22Rv1 (cell line): ENCODE results near the gene SH3RF1.

Source experiments
- H3K27ac ChIP-seq: fragments of 450-650 bp; 2 replicates; pipeline ENCODE4 v1.5.1; 2017
- ZFX ChIP-seq: fragments of 450-650 bp; IDR thresholded peaks from 2 replicates; pipeline ENCODE4 v1.6.1; 2017; ENCODE audit warnings: antibody characterized with exemption, borderline replicate concordance
- TF ChIP-seq, protein P1 (sequence below): fragments of 450-650 bp; IDR thresholded peaks from 2 replicates; pipeline ENCODE4 v1.5.1; 2017; ENCODE audit warnings: mild to moderate bottlenecking

Gene SH3RF1

DNA sequence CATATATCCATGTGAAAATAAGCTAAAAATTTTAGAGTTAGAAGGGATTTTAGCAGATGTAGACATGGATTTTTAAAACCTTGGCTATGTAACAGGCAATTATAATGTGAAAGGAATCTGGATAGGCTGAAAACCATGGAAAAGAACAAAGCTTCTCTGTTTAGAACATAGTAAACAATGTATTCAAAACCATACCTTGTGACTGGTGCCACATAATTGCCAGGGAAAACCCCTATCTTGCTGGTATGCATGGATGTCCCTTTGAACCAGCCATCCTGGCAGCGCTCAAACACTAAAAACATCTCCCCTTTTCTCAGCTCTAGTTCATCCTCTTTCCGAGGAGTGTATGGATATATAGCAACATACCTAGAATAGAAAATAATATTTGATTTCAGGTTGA lies 150.1 kb downstream of the SH3RF1 start:
- no peak for TF ChIP-seq ZFX
- TF ChIP-seq, protein P1, sequence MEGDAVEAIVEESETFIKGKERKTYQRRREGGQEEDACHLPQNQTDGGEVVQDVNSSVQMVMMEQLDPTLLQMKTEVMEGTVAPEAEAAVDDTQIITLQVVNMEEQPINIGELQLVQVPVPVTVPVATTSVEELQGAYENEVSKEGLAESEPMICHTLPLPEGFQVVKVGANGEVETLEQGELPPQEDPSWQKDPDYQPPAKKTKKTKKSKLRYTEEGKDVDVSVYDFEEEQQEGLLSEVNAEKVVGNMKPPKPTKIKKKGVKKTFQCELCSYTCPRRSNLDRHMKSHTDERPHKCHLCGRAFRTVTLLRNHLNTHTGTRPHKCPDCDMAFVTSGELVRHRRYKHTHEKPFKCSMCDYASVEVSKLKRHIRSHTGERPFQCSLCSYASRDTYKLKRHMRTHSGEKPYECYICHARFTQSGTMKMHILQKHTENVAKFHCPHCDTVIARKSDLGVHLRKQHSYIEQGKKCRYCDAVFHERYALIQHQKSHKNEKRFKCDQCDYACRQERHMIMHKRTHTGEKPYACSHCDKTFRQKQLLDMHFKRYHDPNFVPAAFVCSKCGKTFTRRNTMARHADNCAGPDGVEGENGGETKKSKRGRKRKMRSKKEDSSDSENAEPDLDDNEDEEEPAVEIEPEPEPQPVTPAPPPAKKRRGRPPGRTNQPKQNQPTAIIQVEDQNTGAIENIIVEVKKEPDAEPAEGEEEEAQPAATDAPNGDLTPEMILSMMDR, result no peak
- peak overlapping the region; percentile 86; the same call in 1 of the 2 replicates for H3K27ac ChIP-seq

DNA sequence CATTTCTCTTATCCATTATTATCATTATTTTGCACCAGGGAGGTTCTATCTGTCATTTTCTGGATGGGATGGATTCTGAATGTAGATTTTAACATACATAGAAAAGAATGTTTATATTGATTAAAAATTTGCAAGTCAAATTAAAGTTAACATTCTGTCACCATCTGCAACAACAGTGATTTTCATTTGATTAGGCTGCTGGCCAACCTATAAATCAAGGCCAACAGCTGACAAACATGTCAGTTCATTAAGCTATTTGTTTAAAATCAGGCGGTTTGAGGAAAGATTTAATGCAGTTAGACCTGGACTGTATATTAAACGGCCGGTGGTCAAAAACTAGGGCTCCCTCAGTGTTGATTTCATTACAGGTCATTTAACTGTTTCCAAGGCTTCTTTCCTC lies 151.2 kb downstream of the SH3RF1 start:
- TF ChIP-seq, protein P1, result no peak
- TF ChIP-seq ZFX, result no peak
- peak overlapping the region; percentile 86 for H3K27ac ChIP-seq

DNA sequence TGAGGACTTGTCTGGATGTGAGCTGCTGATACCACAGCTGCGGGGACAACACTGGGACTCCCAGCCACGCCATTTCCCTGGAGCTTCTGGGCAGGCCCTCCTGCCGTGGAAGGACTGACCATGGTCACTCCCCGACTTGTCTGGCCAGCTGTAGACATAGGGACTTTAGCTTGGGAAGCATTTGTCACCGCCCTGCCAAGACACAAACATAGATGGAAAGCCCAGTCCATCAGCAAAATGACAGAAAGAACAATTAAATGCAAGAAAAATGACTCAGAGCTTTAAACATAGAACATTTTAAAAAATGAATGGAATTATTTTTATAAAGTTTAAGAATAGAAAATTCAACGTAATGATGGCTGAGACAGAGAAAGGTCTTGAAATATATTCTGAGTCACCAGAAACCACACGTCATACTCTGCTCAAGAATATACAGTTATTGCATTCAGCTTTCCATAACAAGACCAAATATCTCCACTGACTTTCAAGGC lies 153.1 kb downstream of the SH3RF1 start:
- no peak for TF ChIP-seq ZFX
- TF ChIP-seq, protein P1, result no peak
- H3K27ac ChIP-seq, result peak overlapping the region; percentile 86

DNA sequence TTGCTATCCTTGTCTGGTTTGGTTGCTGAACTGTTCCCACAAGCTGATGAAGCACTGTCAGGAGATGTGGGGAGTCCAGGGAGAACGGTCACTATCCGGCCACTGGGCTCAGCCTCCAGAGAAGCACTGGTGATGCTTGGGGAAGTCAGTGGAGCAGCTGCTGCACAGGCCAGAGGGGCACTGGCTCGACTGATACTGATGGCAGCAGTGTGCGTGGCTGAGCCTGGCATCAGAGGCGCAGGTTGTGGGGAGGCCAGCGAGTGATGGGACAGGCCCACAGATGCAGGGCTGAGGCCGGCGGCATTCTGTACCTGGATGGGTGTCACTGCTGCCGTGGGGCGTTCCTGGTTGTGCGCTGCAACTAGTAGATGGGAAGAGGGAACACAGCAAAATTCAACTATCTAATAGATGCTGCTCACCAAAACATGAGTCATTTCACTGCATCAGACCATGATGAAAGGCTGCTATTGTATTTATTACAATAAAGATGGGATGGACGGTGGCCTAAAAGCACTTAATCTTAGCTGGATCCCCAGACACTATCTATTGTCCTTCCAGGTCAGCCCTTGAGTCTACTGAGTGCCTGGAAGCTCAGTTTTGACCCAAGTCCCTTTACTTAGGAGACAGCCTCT lies 154.4 kb downstream of the SH3RF1 start:
- TF ChIP-seq ZFX, result no peak
- TF ChIP-seq, protein P1, result no peak
- H3K27ac ChIP-seq, result peak overlapping the region; percentile 86

DNA sequence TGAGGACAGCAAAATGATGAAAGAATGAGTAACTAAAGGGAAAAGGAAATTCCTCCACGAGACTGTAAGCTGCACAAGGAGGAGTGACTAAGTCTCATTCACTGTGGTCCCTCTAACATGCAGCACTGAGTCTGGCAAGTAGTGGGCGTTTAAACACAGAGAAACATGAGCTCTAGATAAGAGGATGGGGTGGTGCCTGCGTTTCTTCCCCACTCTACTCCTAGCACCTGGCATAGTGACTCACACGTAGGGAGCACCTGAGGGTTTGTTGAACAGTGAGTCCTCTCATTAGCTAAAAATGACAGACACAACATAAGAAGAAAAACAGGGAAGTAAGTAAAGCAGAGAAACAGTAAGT lies 154.9 kb downstream of the SH3RF1 start:
- H3K27ac ChIP-seq, result peak overlapping the region; percentile 86
- TF ChIP-seq, protein P1, result no peak
- TF ChIP-seq ZFX, result no peak

DNA sequence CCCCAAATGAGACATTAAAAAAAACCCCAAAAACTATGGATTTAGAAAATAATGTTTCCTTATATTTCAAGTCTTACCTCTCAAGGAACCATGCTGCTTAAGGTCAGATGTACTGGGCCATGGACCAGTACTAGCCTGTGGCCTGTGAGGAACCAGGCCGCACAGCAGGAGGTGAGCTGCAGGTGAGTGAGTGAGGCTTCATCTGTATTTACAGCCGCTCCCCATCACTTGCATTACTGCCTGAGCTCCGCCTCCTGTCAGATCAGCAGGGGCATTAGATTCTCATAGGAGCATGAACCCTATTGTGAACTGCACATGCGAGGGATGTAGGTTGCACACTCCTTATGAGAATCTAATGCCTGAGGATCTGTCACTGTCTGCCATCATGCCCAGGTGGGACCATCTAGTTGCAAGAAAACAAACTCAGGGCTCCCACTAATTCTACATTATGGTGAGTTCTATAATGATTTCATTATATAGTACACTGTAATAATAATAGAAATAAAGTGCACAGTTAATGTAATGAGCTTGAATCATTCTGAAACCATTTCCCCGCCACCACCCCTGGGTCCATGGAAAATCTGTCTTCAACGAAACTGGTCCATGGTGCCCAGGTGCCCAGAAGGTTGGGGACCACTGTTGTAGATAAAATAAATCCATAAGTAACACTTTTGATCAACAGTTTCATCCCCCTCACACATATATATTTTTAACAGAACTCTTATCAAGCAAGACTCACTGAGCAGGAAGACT lies 155.4 kb downstream of the SH3RF1 start:
- H3K27ac ChIP-seq, result peak overlapping the region; percentile 86
- no peak for TF ChIP-seq ZFX
- TF ChIP-seq, protein P1, result no peak
